ENCODE results near the gene RCSD1. TPM values are rescaled to one million over a fixed set of nuclear protein-coding genes. Genes with fewer than 3 reads are reported as not detected.

RCSD1 gene
- total and polyA plus RNA-seq, 12 donors, result 9.0 to 50.2 (median 37.4) TPM

- Histone ChIP-seq H3K27me3 (no peaks in the 10 kb centered on the region), H3K4me3 (no peak overlapping the region), H3K27ac (no peak overlapping the region), H3K9me3 (peaks cover 0 to 8% (median 0%) of the 10 kb centered on the region in 11 donors), H3K4me1 (peaks cover 0 to 47% (median 19%) of the 10 kb centered on the region in 9 donors), H3K36me3 (no peaks in the 10 kb centered on the region)
- intact Hi-C loops (cut with DNase I), result no loop called here
- DNase-seq (no peak), ATAC-seq (no peak)
- WGBS, 2 donors, result 80 to 92% methylated on average over 4 of the region's 4 CpGs
- no peak for TF ChIP-seq CTCF (IDR thresholded peaks at IDR 0.05)
Observed at GRCh38 chr1:167621780-167622313, 8.2 kb upstream of the RCSD1 start.

- intact Hi-C loops (cut with DNase I), result no loop called here
- no peak for TF ChIP-seq CTCF (IDR thresholded peaks at IDR 0.05)
- Histone ChIP-seq H3K4me1 (peaks cover 5 to 47% (median 20%) of the 10 kb centered on the region in 9 donors), H3K4me3 (no peak overlapping the region), H3K36me3 (no peaks in the 10 kb centered on the region), H3K9me3 (peaks cover 0 to 8% (median 0%) of the 10 kb centered on the region in 11 donors), H3K27me3 (no peaks in the 10 kb centered on the region), H3K27ac (no peak overlapping the region)
- ATAC-seq (no peak), DNase-seq (no peak)
- 75 to 79% methylated on average over 3 of the region's 3 CpGs for WGBS, 2 donors
Observed at GRCh38 chr1:167623951-167624350, 6.1 kb upstream of the RCSD1 start.

GRCh38 chr1:167625040-167625823 is 4.8 kb upstream of the RCSD1 start:
- H3K27me3 ChIP-seq, result no peaks in the 10 kb centered on the region
- DNase-seq (no peak), ATAC-seq (no peak)
- WGBS, 2 donors, result 95 to 100% methylated on average over 2 of the region's 2 CpGs
- H3K9me3 ChIP-seq, result peaks cover 0 to 8% (median 0%) of the 10 kb centered on the region in 11 donors
- peaks cover 14 to 47% (median 27%) of the 10 kb centered on the region in 9 donors for H3K4me1 ChIP-seq
- intact Hi-C loops (cut with DNase I), result no loop called here
- TF ChIP-seq CTCF (IDR thresholded peaks at IDR 0.05), result no peak
- no peak overlapping the region for H3K4me3 ChIP-seq
- no peak overlapping the region for H3K27ac ChIP-seq
- no peaks in the 10 kb centered on the region for H3K36me3 ChIP-seq

GRCh38 chr1:167627615-167627864 is 2.5 kb upstream of the RCSD1 start:
- H3K9me3 ChIP-seq, result peaks cover 0 to 8% (median 0%) of the 10 kb centered on the region in 11 donors
- DNase-seq, result no peak
- no peaks in the 10 kb centered on the region for H3K27me3 ChIP-seq
- no peak overlapping the region for H3K4me3 ChIP-seq
- H3K36me3 ChIP-seq, result no peaks in the 10 kb centered on the region
- 62 to 63% methylated on average over 3 of the region's 3 CpGs for WGBS, 2 donors
- peaks cover 14 to 53% (median 46%) of the 10 kb centered on the region in 9 donors for H3K4me1 ChIP-seq
- H3K27ac ChIP-seq, result peak overlapping the region; percentile 29 to 99 (median 96)
- intact Hi-C loops (cut with DNase I), result no loop called here
- ATAC-seq, result peak in 1 of 8 donors; percentile 25
- no peak for TF ChIP-seq CTCF (IDR thresholded peaks at IDR 0.05)
